Suprapubic skin (tissue), 4 donors: Measurements from ENCODE around the gene ANKRD34C.

Experiments used
- CTCF ChIP-seq, 2 donors: fragments of 200-600 bp in 1 of 2; fragments of 450-650 bp in 1 of 2; sonication (generic) in 1 of 2; IDR thresholded peaks; one replicate each; pipeline ENCODE4 v1.5.1; 2016 to 2019; ENCODE audit warnings: antibody characterized with exemption in 2 of 2, mild to moderate bottlenecking in 1 of 2, moderate library complexity in 1 of 2
- EP300 ChIP-seq: sonication (generic); formaldehyde crosslinking; IDR thresholded peaks from one replicate; pipeline ENCODE4 v1.6.1; 2017; ENCODE audit warnings: antibody characterized with exemption
- POLR2A ChIP-seq, 2 donors: fragments of 450-650 bp; IDR thresholded peaks; one replicate each; pipeline ENCODE4 v1.6.1; 2017; ENCODE audit warnings: antibody characterized with exemption in 2 of 2, mild to moderate bottlenecking in 2 of 2, moderate library complexity in 2 of 2
- POLR2AphosphoS5 ChIP-seq, 3 donors: sonication (generic); formaldehyde crosslinking; IDR thresholded peaks; one replicate each; pipeline ENCODE4 v1.6.1; 2017; ENCODE audit warnings: antibody characterized with exemption in 3 of 3

GRCh38 chr15:79244876-79245275 lies 37.6 kb upstream of the ANKRD34C start:
- TF ChIP-seq CTCF (IDR thresholded peaks at IDR 0.05) = no peak
- TF ChIP-seq POLR2A (IDR thresholded peaks at IDR 0.05) = no peak
- no peak for TF ChIP-seq EP300
- no peak for TF ChIP-seq POLR2AphosphoS5 (IDR thresholded peaks at IDR 0.05)
